COLO668 (cell line): ENCODE measurements around the gene PANX2.

Experiments
- DNase-seq: peaks from one replicate; lab custom pipeline; 2025; ENCODE audit not compliant: unreplicated experiment; lab: John Stamatoyannopoulos, UW

Gene PANX2

GRCh38 chr22:50227579-50228215 is 57.2 kb downstream of the PANX2 start:
- no peak for DNase-seq

GRCh38 chr22:50228366-50228765 is 57.8 kb downstream of the PANX2 start:
- DNase-seq, result no peak

GRCh38 chr22:50229370-50229769 is 58.8 kb downstream of the PANX2 start:
- no peak for DNase-seq
